Measurements from ENCODE around the gene RIMS4. TPM values are rescaled to one million over a fixed set of nuclear protein-coding genes. Genes with fewer than 3 reads are reported as not detected.
"Not testable (repeated sequence)": the region's sequence is repeated elsewhere in the genome, so short reads cannot be mapped to it uniquely, and the experiment has no call there.

RIMS4 gene
- total RNA-seq, 2 experiments from 2014 or later: 0.07 TPM

DNA sequence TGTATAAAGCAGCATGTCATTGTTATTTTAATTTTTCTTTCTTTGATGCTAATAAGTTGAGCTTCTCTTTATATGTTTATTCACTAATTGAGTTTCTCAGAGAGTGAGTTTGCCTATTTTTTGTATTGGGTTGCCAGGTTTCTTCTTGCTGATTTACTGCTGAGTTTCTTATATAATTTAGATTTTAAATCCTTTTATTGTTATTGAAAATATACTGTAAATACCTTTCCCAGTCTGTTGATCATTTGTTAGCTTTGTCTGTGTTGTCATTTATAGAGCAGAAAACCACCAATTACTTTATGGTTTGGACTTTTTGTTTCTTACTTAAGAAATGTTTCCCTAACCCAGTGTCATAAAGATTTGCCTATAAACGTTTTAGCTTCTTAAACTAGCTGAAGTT, 17.1 kb upstream of the RIMS4 start:
- Mint-ChIP-seq H3K4me1 (ENCODE audit: low read depth) (no peaks in the 10 kb centered on the region), H3K4me3 (no peak overlapping the region), H3K9me3 (no peaks in the 10 kb centered on the region), H3K27me3 (ENCODE audit: low read depth) (peaks cover 15% of the 10 kb centered on the region), H3K36me3 (ENCODE audit: low read depth) (no peaks in the 10 kb centered on the region), H3K27ac (no peak overlapping the region)
- intact Hi-C loops (cut with micrococcal nuclease): no loop called here
- DNase-seq: no peak
- CTCF ChIA-PET: interaction anchor here (0.6 kb wide), 3 partner anchors 82 to 364 kb away, joined by 3 to 4 read pairs (median 3); partner anchors contain the start of gene KCNK15

DNA sequence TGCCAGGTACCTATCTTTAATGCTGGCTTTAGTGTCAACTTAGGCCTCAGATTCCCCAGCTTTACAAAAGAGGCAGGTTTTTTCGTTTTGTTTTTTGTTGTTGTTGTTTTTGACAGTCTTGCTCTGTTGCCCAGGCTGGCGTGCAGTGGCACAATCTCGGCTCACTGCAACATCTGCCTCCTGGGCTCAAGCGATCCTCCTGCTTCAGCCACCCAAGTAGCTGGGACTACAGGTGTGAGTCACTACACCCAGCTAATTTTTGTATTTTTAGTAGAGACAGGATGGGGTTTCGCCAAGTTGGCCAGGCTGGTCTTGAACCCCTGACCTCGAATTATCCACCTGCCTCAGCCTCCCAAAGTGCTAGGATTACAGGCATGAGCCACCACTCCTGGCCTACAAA, 11.2 kb upstream of the RIMS4 start:
- H3K4me3 Mint-ChIP-seq; H3K27me3 Mint-ChIP-seq (ENCODE audit: low read depth); DNase-seq; H3K9me3 Mint-ChIP-seq; intact Hi-C loops (cut with micrococcal nuclease); H3K36me3 Mint-ChIP-seq (ENCODE audit: low read depth); H3K4me1 Mint-ChIP-seq (ENCODE audit: low read depth); CTCF ChIA-PET; H3K27ac Mint-ChIP-seq: not testable (repeated sequence)

DNA sequence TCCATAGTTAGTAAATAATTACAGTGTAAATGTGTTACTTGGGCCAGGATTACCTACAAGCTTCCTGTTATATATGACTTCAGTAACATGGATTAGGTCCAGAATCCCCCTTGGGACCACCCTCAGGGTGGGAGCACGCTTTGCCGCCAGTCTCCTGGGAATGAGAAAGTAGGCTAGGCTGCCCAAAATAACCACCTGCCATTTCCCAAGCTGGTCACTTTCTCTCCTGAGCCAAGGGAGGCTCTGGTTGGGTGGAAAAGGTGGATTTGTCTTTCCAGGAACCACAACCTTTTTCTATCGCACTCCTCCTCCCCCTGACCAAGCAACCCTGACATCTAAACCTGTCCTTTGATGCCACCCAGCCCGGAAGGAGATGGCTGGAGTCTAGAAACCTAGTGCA, 9.6 kb upstream of the RIMS4 start:
- H3K27ac Mint-ChIP-seq: no peak overlapping the region
- no peaks in the 10 kb centered on the region for H3K9me3 Mint-ChIP-seq
- no peak overlapping the region for H3K4me3 Mint-ChIP-seq
- intact Hi-C loops (cut with micrococcal nuclease): no loop called here
- CTCF ChIA-PET: no interaction called here
- no peaks in the 10 kb centered on the region for H3K4me1 Mint-ChIP-seq (ENCODE audit: low read depth)
- no peaks in the 10 kb centered on the region for H3K36me3 Mint-ChIP-seq (ENCODE audit: low read depth)
- H3K27me3 Mint-ChIP-seq (ENCODE audit: low read depth): no peaks in the 10 kb centered on the region
- DNase-seq: no peak

DNA sequence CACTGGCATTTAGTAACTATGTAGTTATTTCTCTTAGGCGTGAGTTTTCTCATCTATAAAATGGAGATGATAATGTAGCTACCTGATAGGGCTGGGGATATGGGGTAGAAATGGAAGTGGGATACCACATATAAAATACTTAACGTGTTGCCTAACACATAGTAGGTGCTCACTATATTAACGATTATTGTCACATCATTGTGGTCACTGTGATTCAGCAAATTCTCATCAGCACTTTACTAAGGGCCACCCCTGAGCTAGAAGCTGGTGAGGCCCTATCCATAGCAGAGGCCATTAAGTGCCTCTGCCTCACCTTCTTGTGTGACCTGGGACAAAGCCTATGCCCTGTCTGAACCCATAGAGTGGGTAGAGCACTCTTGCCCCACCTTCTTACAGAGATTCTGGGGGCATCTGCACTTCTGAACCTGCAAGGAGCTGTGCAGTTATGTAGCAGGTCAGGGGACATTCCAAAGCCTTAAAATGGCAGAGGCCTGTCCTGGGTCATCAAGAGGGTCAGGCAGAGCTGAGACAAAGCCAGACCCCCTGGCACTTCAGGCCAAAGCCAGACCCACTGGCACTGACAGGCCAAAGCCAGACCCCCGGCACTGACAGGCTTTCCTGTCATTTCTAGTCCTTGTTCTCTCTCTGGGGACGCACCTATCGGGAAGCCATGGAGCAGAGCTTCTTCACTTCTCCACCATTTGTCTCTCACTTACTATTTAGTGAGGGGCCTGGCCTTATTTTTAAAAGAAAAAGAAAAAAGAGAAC, 7.0 kb upstream of the RIMS4 start:
- H3K4me3 Mint-ChIP-seq: no peak overlapping the region
- no peaks in the 10 kb centered on the region for H3K36me3 Mint-ChIP-seq (ENCODE audit: low read depth)
- intact Hi-C loops (cut with micrococcal nuclease): no loop called here
- CTCF ChIA-PET: no interaction called here
- H3K27ac Mint-ChIP-seq: no peak overlapping the region
- no peaks in the 10 kb centered on the region for H3K9me3 Mint-ChIP-seq
- no peaks in the 10 kb centered on the region for H3K4me1 Mint-ChIP-seq (ENCODE audit: low read depth)
- peaks cover 6% of the 10 kb centered on the region for H3K27me3 Mint-ChIP-seq (ENCODE audit: low read depth)
- DNase-seq: no peak

DNA sequence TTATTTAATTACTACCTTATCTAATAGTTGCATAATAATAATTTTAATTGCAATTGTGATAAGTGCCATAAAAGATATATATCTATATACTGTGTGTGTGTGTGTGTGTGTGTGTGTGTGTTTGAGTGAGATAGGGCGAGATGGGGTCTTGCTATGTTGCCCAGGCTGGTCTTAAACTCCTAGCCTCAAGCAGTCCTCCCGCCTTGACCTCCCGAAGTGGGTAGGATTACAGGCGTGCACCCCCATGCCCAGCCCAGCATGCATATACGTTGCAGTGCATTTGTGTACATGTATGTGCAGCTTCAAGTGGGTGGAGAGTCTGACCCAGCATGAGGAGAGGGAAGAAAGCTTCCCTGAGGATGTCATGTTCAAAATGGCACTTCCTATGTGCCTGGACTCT, 4.6 kb upstream of the RIMS4 start:
- intact Hi-C loops (cut with micrococcal nuclease): loop anchor here (5.0 kb wide), 1 partner anchor 68 kb away; the partner anchor contains the start of gene KCNK15
- DNase-seq: no peak
- H3K27me3 Mint-ChIP-seq (ENCODE audit: low read depth): peaks cover 15% of the 10 kb centered on the region
- no peak overlapping the region for H3K4me3 Mint-ChIP-seq
- H3K36me3 Mint-ChIP-seq (ENCODE audit: low read depth): no peaks in the 10 kb centered on the region
- no peak overlapping the region for H3K27ac Mint-ChIP-seq
- H3K9me3 Mint-ChIP-seq: no peaks in the 10 kb centered on the region
- CTCF ChIA-PET: interaction anchor here (0.6 kb wide), 1 partner anchor 49 kb away, joined by 3 read pairs; no protein-coding TSS in a partner anchor
- no peaks in the 10 kb centered on the region for H3K4me1 Mint-ChIP-seq (ENCODE audit: low read depth)

DNA sequence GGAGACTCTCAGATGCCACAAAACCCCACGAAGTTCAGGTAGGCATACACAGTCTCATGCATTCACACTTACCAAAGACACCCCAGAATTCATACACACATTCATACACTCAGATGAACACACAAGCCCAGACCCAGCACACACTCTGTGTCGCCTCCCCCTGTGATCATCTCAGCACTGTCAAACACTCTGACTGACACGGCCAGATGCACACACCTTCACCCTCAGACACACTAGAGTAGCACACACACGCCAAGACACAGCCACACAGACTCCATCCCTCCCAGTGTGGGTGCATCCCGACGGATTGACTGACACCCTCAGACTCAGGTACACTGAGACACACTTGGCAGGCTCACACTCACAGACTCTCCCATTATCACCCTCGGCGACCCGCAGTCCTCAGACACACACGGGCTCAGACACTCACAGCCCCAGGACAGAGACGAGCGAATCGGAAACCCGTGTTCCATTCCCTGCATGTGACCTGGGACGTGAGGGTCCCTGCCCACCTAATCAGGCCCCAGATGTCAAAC, 872 bp upstream of the RIMS4 start:
- Mint-ChIP-seq H3K36me3 (ENCODE audit: low read depth) (no peaks in the 10 kb centered on the region), H3K9me3 (no peaks in the 10 kb centered on the region), H3K4me3 (peak overlapping the region; percentile 46), H3K27ac (no peak overlapping the region), H3K27me3 (ENCODE audit: low read depth) (peaks cover 45% of the 10 kb centered on the region), H3K4me1 (ENCODE audit: low read depth) (peaks cover 3% of the 10 kb centered on the region)
- CTCF ChIA-PET: interaction anchor here (0.8 to 1.5 kb wide), 2 partner anchors 9 to 63 kb away, joined by 3 read pairs; no protein-coding TSS in a partner anchor
- no peak for DNase-seq
- intact Hi-C loops (cut with micrococcal nuclease): loop anchor here (5.0 kb wide), 1 partner anchor 64 kb away; the partner anchor contains the start of gene KCNK15

DNA sequence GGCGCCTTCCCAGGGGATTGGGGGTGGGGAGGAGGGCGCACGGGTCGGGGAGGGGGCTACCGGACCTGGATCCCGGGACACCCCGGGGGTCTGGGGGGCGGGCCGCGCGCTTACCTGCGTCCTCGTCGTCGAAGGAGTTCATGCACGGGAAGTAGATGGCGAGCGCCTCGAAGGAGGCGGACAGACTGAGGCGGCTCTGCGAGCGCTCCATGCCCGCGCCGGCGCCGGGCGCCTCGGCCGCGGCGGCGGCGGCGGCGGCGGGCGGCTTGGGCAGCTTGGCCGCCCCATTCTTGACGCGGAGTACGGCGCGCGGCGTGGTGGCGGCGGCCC, 320 bp downstream of the RIMS4 start:
- no peaks in the 10 kb centered on the region for H3K9me3 Mint-ChIP-seq

DNA sequence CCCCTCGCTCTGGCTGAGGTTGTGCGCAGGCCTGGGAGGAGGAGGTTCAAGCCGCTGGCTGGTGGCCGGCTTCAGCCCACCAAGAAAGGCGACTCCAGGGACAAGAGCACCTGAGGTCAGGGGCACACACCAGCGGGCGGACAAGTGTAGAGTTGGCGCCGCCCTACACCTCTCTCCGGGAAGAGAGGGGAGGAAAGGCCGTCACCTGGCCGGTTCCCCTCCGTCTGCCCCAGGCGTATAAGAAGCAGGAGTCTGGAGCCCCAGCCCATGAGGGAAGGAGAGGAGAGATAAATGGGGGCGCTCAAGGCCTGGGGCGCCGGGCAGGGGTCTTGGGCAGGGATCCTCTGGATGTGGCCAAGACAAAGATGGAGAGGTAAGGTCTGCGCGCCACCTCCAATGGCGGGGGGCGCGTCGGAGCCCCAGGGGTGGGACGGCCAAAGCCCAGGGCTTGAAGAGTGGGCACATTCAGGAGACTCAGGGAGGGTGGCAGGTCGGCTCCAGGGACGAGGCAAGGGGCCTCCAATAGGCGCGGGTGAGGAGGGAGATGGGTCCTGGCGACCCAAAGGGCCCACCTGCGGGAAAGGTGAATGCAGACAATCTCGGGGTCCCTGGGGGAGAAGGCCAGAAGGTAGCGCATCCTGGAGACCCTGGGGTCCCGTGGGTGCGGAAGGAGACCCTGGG, 826 bp downstream of the RIMS4 start:
- Mint-ChIP-seq H3K27me3 (ENCODE audit: low read depth) (peaks cover 47% of the 10 kb centered on the region), H3K9me3 (no peaks in the 10 kb centered on the region), H3K27ac (no peak overlapping the region), H3K4me3 (peak overlapping the region; percentile 46), H3K36me3 (ENCODE audit: low read depth) (no peaks in the 10 kb centered on the region), H3K4me1 (ENCODE audit: low read depth) (peaks cover 3% of the 10 kb centered on the region)
- CTCF ChIA-PET: interaction anchor here (0.8 to 1.5 kb wide), 4 partner anchors 9 to 63 kb away, joined by 3 to 4 read pairs (median 3); no protein-coding TSS in a partner anchor
- DNase-seq: no peak
- intact Hi-C loops (cut with micrococcal nuclease): loop anchor here (5.0 kb wide), 1 partner anchor 62 kb away; the partner anchor contains the start of gene KCNK15

More for the DNA sequence above, 320 bp downstream of the RIMS4 start:
- Mint-ChIP-seq H3K36me3 (ENCODE audit: low read depth) (no peaks in the 10 kb centered on the region), H3K4me1 (ENCODE audit: low read depth) (peaks cover 3% of the 10 kb centered on the region), H3K27me3 (ENCODE audit: low read depth) (peaks cover 45% of the 10 kb centered on the region), H3K27ac (no peak overlapping the region), H3K4me3 (no peak overlapping the region)
- CTCF ChIA-PET: interaction anchor here (1.5 kb wide), 1 partner anchor 62 kb away, joined by 3 read pairs; no protein-coding TSS in a partner anchor
- no peak for DNase-seq
- intact Hi-C loops (cut with micrococcal nuclease): loop anchor here (5.0 kb wide), 1 partner anchor 63 kb away; the partner anchor contains the start of gene KCNK15

DNA sequence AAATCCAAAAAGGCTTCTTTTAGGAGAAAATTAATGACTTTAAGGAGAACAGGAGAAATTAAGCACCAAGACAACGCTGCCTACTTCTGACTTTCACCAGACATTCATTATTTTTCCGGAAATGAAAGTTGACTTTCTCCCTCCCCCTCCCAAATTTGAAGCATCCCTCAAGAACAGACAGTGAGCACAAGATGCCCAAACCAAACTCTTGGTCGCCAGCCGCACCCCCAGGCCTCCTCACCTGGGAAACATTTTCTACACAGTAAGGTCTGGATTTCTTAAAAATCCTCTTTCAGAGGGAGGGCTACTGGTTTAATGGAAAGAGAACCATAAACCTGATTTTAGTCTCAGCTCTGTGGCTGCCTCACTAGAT, 2.7 kb downstream of the RIMS4 start:
- H3K4me3 Mint-ChIP-seq: no peak overlapping the region
- H3K27ac Mint-ChIP-seq: no peak overlapping the region
- DNase-seq: no peak
- no peaks in the 10 kb centered on the region for H3K36me3 Mint-ChIP-seq (ENCODE audit: low read depth)
- intact Hi-C loops (cut with micrococcal nuclease): no loop called here
- no peaks in the 10 kb centered on the region for H3K9me3 Mint-ChIP-seq
- peaks cover 45% of the 10 kb centered on the region for H3K27me3 Mint-ChIP-seq (ENCODE audit: low read depth)
- CTCF ChIA-PET: no interaction called here
- peaks cover 3% of the 10 kb centered on the region for H3K4me1 Mint-ChIP-seq (ENCODE audit: low read depth)

DNA sequence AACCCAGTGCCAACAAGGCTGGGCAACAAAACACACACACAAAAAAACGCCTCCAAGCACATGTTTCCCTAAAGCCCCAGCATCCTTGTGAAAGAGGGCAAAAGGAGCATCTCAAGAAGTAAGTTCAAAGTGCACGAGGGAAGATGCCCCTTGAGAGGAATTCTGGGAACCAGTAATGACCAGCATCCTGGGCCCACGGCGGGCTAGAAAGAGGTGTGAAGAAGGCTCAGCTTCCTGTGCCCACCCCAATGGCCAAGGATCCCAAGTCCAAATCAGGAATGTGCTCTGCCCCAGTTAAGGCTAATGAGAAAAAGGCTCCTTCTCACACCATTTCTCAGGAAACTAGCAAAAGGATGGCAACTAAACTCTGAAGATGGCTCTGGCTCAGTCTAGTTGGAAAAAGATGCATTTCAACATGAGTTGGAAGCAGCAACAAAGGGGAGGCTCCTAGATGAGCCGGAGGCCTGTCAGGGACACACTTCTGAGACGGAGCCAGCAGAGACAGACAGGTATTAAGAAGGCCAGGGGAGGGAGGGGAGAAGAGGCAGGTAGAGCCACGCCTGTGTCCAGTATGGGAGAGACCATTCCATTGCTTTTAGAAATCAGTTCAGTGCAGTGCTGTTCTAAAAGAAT, 3.2 kb downstream of the RIMS4 start:
- intact Hi-C loops (cut with micrococcal nuclease): no loop called here
- Mint-ChIP-seq H3K27ac (no peak overlapping the region), H3K4me1 (ENCODE audit: low read depth) (peaks cover 3% of the 10 kb centered on the region), H3K4me3 (no peak overlapping the region), H3K27me3 (ENCODE audit: low read depth) (peaks cover 42% of the 10 kb centered on the region), H3K9me3 (no peaks in the 10 kb centered on the region), H3K36me3 (ENCODE audit: low read depth) (no peaks in the 10 kb centered on the region)
- CTCF ChIA-PET: no interaction called here
- no peak for DNase-seq

DNA sequence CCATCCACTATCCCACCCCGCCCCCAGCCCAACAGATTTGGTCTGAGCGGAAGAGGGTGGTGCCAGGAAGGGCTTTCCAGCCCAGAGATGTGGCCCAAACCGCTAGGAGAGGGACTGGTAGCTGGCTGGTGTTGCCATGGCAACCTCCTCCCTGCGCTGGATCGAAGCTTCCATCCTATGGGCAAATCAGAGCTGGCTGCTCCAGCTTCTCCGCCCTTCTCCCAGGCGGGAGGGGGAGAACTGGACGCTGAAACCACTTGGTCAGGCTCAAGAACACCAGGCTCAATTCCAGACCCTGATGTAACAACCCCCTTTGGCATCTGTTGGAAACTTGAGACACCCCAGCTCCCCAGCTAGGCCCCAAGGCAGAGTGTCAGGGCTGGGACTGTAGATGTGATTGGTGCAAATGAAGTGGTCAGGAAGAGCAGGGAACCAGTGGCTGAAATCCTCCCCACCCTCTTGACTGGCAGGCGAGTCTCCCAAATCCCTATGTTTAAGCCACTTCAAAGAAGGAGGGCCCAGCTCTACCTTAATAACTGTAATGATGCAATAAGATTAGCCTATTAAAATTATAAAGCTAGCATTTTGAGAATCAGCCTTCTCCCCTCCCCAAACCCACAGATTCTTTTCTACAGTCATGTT, 4.2 kb downstream of the RIMS4 start:
- Mint-ChIP-seq H3K27me3 (ENCODE audit: low read depth) (peaks cover 37% of the 10 kb centered on the region), H3K4me3 (no peak overlapping the region)
- CTCF ChIA-PET: interaction anchor here (1.3 kb wide), 1 partner anchor 58 kb away, joined by 4 read pairs; no protein-coding TSS in a partner anchor

More for the DNA sequence above, 4.2 kb downstream of the RIMS4 start:
- Mint-ChIP-seq H3K4me1 (ENCODE audit: low read depth) (peaks cover 3% of the 10 kb centered on the region), H3K9me3 (no peaks in the 10 kb centered on the region), H3K36me3 (ENCODE audit: low read depth) (no peaks in the 10 kb centered on the region), H3K27ac (no peak overlapping the region)
- DNase-seq: no peak
- intact Hi-C loops (cut with micrococcal nuclease): no loop called here
